ENCODE data around the gene PRKCA.

PRKCA gene

DNA sequence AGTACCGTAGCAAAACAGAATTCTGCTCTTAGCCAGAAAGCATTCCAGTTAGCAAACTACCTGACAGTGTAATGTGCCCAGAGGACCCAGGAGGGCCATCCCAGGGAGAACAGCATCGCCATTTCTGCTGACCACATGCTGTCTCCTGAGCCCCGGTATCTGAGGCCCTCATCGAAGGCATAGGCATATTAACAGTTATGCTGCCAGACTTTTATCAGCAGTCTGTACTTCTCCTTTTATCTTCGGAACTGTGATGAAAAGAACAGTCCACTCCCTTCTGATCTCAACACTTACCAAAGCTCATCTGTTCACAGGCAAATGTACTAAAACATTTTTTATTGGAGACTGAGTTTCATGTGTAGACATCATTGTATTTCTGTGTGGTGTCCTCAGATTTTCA is 236.4 kb downstream of the PRKCA start:
- in situ Hi-C loops (cut with HindIII; ENCODE audit: low pct_ligation_motif_present, low sequenced_read_pairs) = no loop called here
- no peak overlapping the region for H3K4me3 ChIP-seq (ENCODE audit: low read depth, low read length)
- H3K36me3 ChIP-seq (replicated peaks) = no peaks in the 10 kb centered on the region
- TF ChIP-seq, protein P1, sequence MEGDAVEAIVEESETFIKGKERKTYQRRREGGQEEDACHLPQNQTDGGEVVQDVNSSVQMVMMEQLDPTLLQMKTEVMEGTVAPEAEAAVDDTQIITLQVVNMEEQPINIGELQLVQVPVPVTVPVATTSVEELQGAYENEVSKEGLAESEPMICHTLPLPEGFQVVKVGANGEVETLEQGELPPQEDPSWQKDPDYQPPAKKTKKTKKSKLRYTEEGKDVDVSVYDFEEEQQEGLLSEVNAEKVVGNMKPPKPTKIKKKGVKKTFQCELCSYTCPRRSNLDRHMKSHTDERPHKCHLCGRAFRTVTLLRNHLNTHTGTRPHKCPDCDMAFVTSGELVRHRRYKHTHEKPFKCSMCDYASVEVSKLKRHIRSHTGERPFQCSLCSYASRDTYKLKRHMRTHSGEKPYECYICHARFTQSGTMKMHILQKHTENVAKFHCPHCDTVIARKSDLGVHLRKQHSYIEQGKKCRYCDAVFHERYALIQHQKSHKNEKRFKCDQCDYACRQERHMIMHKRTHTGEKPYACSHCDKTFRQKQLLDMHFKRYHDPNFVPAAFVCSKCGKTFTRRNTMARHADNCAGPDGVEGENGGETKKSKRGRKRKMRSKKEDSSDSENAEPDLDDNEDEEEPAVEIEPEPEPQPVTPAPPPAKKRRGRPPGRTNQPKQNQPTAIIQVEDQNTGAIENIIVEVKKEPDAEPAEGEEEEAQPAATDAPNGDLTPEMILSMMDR (IDR thresholded peaks at IDR 0.05; ENCODE audit: low read depth, low read length, missing control alignments) = no peak
- H3K27ac ChIP-seq = no peak overlapping the region
- no peaks in the 10 kb centered on the region for H3K27me3 ChIP-seq (replicated peaks)
- no peak for DNase-seq

DNA sequence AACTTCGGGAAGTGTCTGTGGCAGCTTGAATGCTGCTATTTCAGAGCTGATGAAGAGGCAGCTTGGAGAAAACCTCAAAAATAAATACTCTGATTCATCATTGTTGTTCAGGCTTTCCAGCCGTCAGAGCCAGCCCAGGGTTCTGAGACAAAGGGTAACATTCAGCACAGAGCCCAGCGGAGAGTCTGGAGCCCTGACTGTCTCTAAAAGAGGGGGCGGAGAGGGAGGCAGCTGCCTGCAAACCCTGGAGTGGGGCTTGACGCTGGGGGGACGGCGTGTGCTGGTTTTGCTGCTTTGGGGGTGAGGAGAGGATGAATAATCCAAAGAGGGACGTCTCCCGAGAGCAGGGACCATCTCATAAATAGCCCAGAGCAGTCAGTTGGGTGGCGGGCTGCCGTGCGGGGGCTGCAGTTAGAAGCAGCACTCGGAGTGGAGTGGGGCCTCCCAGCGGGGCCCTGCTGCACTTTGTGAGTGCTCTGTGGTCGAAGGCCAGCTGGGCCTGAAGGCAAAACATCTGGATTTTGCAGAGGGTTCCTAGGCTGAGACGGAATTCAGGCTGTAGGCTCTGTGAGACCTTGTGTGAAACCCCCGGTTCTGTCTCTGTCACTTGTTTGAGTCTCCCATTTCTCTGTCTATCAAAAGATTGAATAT is 237.8 kb downstream of the PRKCA start:
- in situ Hi-C loops (cut with HindIII; ENCODE audit: low pct_ligation_motif_present, low sequenced_read_pairs) = no loop called here
- no peaks in the 10 kb centered on the region for H3K36me3 ChIP-seq (replicated peaks)
- H3K4me3 ChIP-seq (ENCODE audit: low read depth, low read length) = peak overlapping the region; percentile 30
- peak; percentile 93 for DNase-seq
- TF ChIP-seq, protein P1 (IDR thresholded peaks at IDR 0.05; ENCODE audit: low read depth, low read length, missing control alignments) = no peak
- peak overlapping the region; percentile 84 for H3K27ac ChIP-seq
- no peaks in the 10 kb centered on the region for H3K27me3 ChIP-seq (replicated peaks)

DNA sequence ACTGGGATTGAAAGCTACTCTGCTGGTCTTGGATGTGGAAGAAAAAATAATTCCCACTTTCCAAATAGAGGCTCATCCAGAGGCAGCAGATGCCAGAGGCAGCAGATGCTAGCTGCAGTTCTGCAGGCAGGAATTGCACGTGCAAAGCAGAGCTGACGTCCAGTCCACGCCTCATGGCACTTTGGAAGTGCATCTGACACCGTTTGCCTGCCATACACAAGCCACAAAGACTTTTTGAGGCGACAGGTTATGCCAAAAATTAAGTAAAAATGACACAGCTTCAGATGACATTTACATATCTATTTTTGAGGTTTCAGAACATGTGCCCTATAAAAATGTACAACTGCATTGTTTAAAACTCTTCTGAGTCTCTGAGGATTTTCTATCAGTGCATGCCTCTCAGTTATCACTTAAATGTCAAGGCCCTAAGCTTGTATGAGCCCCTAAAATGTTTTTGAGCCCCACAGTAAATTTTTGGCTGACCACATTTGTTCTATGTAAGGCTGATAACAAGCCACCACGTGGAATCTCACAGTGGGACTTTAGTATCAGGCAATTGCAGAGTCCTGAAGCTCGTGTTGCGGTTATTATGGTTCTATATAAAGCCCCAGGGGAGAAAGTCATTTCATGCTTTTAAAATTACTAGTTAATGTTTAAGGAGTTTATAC is 239.2 kb downstream of the PRKCA start:
- in situ Hi-C loops (cut with HindIII; ENCODE audit: low pct_ligation_motif_present, low sequenced_read_pairs) = no loop called here
- H3K27me3 ChIP-seq (replicated peaks) = no peaks in the 10 kb centered on the region
- TF ChIP-seq, protein P1 (IDR thresholded peaks at IDR 0.05; ENCODE audit: low read depth, low read length, missing control alignments) = no peak

DNA sequence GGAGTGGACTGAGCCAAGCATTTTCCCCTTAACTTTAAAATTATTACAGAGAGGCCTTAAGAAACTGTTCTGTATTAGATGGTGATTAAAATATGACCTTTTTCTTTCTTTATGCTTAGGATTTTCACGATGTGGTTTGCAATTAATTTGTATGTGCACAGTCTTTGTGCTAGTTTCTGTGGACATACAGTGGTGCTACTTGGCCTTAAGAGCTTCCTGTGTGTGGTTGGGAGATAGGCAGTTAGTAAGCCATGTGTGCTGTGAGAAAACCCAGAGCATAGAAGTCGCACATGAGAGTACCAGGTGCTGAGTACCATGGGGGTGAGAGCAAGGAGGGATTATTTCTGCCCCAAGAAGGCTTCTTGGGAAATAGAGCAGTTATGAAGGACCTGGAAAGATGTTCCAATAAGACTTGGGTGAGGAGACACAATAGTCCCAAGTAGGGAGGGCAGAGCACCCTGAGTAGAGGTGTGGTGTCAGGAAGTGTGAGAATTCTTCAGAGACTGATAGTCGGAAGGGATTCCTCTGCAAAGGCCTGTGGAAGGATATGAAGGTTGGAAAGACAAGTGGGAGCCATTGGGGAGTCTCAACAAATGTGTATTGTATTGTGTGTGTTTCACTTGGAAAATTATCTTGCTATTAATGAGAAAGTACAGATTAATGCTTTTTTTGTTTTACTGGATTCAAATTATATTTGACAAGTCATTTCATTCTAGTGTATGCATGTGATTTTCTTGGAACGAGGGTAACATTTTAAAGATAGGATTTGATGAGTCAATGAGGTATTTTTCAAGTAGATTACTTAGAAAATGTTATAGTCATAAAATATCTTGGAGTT is 239.9 kb downstream of the PRKCA start:
- DNase-seq = peak; percentile 68
- H3K4me3 ChIP-seq (ENCODE audit: low read depth, low read length) = no peak overlapping the region
- TF ChIP-seq, protein P1 (IDR thresholded peaks at IDR 0.05; ENCODE audit: low read depth, low read length, missing control alignments) = no peak
- in situ Hi-C loops (cut with HindIII; ENCODE audit: low pct_ligation_motif_present, low sequenced_read_pairs) = no loop called here
- peak overlapping the region; percentile 84 for H3K27ac ChIP-seq
- no peaks in the 10 kb centered on the region for H3K27me3 ChIP-seq (replicated peaks)
- H3K36me3 ChIP-seq (replicated peaks) = no peaks in the 10 kb centered on the region

More for the DNA sequence above, 239.2 kb downstream of the PRKCA start:
- H3K36me3 ChIP-seq (replicated peaks) = no peaks in the 10 kb centered on the region
- peak; percentile 75 for DNase-seq
- H3K4me3 ChIP-seq (ENCODE audit: low read depth, low read length) = no peak overlapping the region
- H3K27ac ChIP-seq = peak overlapping the region; percentile 84

DNA sequence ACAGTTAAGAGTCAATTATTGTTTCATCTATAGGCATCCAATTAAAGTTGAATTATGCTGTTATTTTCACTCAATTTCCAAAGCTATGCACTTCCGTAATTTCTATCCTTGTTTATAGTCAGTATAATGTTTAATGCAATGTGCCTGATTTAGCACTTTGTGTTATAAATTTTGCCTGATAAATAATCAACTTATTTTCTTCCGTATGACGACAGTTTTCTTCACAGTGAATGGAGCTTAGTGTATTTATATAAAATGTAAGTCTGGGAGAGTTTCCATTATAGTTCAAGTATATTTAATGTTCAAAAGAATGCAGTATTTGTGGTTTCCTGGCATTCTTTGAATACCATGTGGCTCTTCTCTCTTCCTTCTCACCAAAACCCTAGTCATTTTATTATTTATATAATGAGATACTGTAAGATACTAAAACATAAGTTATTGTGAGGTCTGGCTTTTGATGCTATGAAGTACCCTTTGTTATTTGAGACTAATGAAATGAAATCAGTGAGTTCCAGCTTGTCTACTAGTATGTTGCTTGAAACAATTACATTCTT is 240.6 kb downstream of the PRKCA start:
- in situ Hi-C loops (cut with HindIII; ENCODE audit: low pct_ligation_motif_present, low sequenced_read_pairs) = no loop called here
- Histone ChIP-seq H3K27ac (peak overlapping the region; percentile 84), H3K4me3 (ENCODE audit: low read depth, low read length) (no peak overlapping the region), H3K27me3 (replicated peaks) (no peaks in the 10 kb centered on the region), H3K36me3 (replicated peaks) (no peaks in the 10 kb centered on the region)
- DNase-seq = peak; percentile 49
- TF ChIP-seq, protein P1 (IDR thresholded peaks at IDR 0.05; ENCODE audit: low read depth, low read length, missing control alignments) = no peak

Measured in brain microvascular endothelial cell (primary cell).